Measurements from ENCODE around the gene KCNJ12. TPM values are rescaled to one million over a fixed set of nuclear protein-coding genes. Genes with fewer than 3 reads are reported as not detected.
"Not testable (repeated sequence)": the region's sequence is repeated elsewhere in the genome, so short reads cannot be mapped to it uniquely, and the experiment has no call there.

Gene KCNJ12
- total RNA-seq, 4 donors from 2014 or later = 18.2 to 35.7 (median 29.2) TPM

DNA sequence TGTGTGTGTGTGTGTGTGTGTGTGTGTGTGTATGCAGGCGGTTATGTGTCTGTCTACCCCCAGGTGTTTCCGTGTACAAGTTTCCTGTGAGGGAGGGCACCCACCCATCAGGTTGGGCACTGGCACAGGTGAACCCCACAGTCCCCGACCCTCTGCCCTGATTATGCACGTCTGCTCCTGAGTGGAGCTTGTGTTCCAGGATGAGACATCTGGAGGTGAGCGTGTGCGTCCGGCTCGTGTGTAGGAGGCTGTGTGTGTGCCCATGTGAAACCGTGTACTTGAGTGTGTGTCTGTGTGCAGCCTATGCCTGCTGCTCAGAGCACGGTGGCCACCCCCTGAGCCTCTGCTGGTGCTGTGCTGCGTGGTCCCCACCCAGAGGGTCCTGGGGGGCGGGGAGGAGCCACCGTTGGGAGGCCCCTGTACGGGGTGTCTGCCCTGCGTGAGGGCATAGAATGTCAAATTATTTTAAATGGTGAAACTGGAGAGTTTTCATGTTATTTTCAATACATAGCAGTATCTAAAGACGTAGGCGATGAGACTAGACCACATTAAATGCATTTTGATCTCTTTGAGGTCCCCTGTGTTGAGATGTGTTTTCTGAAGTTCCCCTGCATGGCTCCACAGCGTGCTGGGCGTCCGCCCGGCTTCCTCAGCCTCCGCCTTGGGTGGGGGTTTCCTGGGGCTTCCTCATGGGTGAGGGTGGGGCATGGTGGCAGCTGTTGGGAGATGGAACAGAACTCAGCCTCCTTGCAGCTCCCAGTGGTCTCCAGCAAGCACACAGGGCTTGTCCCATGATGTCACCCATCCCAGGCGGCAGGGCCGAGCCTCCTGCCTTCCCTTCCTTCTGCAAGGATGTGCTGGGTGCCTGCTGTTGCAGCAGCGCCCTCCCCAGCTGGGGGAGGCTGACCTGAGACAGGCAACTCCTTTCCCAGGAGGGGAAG lies 43.4 kb downstream of the KCNJ12 start:
- Histone ChIP-seq H3K4me3 (no peak overlapping the region), H3K27me3 (no peaks in the 10 kb centered on the region), H3K27ac (no peak overlapping the region), H3K4me1 (peaks cover 0 to 3% of the 10 kb centered on the region in 2 donors), H3K36me3 (no peaks in the 10 kb centered on the region), H3K9me3 (no peaks in the 10 kb centered on the region)
- in situ Hi-C loops (cut with MboI; ENCODE audit: low sequenced_read_pairs in 4 of 4) (loop anchor here (25.0 kb wide), 1 partner anchor 293 kb away; no protein-coding TSS in a partner anchor), intact Hi-C loops (cut with DNase I; ENCODE audit: low total_unique reads) (no loop called here)
- no peak for DNase-seq
- no peak for ATAC-seq
- TF ChIP-seq POLR2A (IDR thresholded peaks at IDR 0.05) = no peak
- TF ChIP-seq, protein P1, sequence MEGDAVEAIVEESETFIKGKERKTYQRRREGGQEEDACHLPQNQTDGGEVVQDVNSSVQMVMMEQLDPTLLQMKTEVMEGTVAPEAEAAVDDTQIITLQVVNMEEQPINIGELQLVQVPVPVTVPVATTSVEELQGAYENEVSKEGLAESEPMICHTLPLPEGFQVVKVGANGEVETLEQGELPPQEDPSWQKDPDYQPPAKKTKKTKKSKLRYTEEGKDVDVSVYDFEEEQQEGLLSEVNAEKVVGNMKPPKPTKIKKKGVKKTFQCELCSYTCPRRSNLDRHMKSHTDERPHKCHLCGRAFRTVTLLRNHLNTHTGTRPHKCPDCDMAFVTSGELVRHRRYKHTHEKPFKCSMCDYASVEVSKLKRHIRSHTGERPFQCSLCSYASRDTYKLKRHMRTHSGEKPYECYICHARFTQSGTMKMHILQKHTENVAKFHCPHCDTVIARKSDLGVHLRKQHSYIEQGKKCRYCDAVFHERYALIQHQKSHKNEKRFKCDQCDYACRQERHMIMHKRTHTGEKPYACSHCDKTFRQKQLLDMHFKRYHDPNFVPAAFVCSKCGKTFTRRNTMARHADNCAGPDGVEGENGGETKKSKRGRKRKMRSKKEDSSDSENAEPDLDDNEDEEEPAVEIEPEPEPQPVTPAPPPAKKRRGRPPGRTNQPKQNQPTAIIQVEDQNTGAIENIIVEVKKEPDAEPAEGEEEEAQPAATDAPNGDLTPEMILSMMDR (IDR thresholded peaks at IDR 0.05 in 4 of 5, conservative IDR thresholded peaks at IDR 0.05 in 1 of 5) = no peak

GRCh38 chr17:21420503-21421090 lies 44.4 kb downstream of the KCNJ12 start:
- in situ Hi-C loops (cut with MboI; ENCODE audit: low sequenced_read_pairs in 4 of 4) = loop anchor here (25.0 kb wide), 1 partner anchor 292 kb away; no protein-coding TSS in a partner anchor
- H3K4me1 ChIP-seq; H3K27ac ChIP-seq; intact Hi-C loops (cut with DNase I; ENCODE audit: low total_unique reads); ATAC-seq; H3K4me3 ChIP-seq; H3K27me3 ChIP-seq; H3K9me3 ChIP-seq; H3K36me3 ChIP-seq; DNase-seq: not testable (repeated sequence)

- DNase-seq; ATAC-seq; H3K36me3 ChIP-seq; H3K4me1 ChIP-seq; H3K9me3 ChIP-seq; H3K4me3 ChIP-seq; H3K27ac ChIP-seq; intact Hi-C loops (cut with DNase I; ENCODE audit: low total_unique reads); H3K27me3 ChIP-seq: not testable (repeated sequence)
- in situ Hi-C loops (cut with MboI; ENCODE audit: low sequenced_read_pairs in 4 of 4) = loop anchor here (25.0 kb wide), 1 partner anchor 291 kb away; no protein-coding TSS in a partner anchor
Measured at GRCh38 chr17:21421421-21422310, 45.5 kb downstream of the KCNJ12 start.

- H3K4me1 ChIP-seq; H3K4me3 ChIP-seq; H3K27me3 ChIP-seq; H3K36me3 ChIP-seq; H3K27ac ChIP-seq; H3K9me3 ChIP-seq; DNase-seq; ATAC-seq; intact Hi-C loops (cut with DNase I; ENCODE audit: low total_unique reads): not testable (repeated sequence)
- in situ Hi-C loops (cut with MboI; ENCODE audit: low sequenced_read_pairs in 4 of 4) = loop anchor here (25.0 kb wide), 1 partner anchor 290 kb away; no protein-coding TSS in a partner anchor
Measured at GRCh38 chr17:21422311-21423189, 46.4 kb downstream of the KCNJ12 start.

DNA sequence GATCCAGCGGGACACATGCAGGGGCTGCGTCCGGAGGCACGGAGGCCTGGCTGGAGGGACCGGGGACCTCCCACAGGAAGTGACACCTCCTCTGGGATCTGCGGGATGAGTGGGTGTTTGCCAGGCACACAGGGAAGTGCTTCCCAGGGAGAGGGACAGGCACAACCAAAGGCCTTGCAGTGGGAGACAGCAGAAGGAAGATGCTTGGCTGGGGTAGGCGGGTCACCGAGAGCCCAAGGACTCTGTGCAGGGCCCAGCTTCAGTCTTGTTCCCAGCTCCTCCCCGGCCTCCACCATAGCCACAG lies 47.0 kb downstream of the KCNJ12 start:
- intact Hi-C loops (cut with DNase I; ENCODE audit: low total_unique reads); H3K36me3 ChIP-seq; H3K4me3 ChIP-seq; ATAC-seq; H3K4me1 ChIP-seq; H3K27me3 ChIP-seq; H3K27ac ChIP-seq; DNase-seq; H3K9me3 ChIP-seq: not testable (repeated sequence)
- in situ Hi-C loops (cut with MboI; ENCODE audit: low sequenced_read_pairs in 4 of 4) = loop anchor here (25.0 kb wide), 1 partner anchor 289 kb away; no protein-coding TSS in a partner anchor

GRCh38 chr17:21424697-21425096 lies 48.5 kb downstream of the KCNJ12 start:
- H3K4me1 ChIP-seq; H3K36me3 ChIP-seq; H3K9me3 ChIP-seq; intact Hi-C loops (cut with DNase I; ENCODE audit: low total_unique reads); ATAC-seq; DNase-seq; H3K4me3 ChIP-seq; H3K27me3 ChIP-seq; H3K27ac ChIP-seq: not testable (repeated sequence)
- in situ Hi-C loops (cut with MboI; ENCODE audit: low sequenced_read_pairs in 4 of 4) = loop anchor here (25.0 kb wide), 1 partner anchor 288 kb away; no protein-coding TSS in a partner anchor

All from gastrocnemius medialis (tissue), 4 donors.